Lung (tissue), 12 donors: ENCODE data around the gene FANK1. TPM values are rescaled to one million over a fixed set of nuclear protein-coding genes. Genes with fewer than 3 reads are reported as not detected.

ENCODE experiments used
- ATAC-seq: fragments of 200-7000 bp; cut with Tn5 transposase; one replicate; pipeline ENCODE4 v1.9.1; 2020; ENCODE audit warnings: moderate number of reproducible peaks; ENCODE audit not compliant: insufficient read depth, low FRiP score
- DNase-seq, 3 donors: peaks; one replicate each; pipeline ENCODE4 v3.0.0-alpha.2; 2013 to 2017
- H3K27ac ChIP-seq, 2 donors: one replicate each; pipeline ENCODE4 v1.5.1; 2013; ENCODE audit warnings: mild to moderate bottlenecking in 2 of 2, moderate library complexity in 2 of 2, control low read depth in 1 of 2, inconsistent platforms in 1 of 2, low read depth in 1 of 2, low read length in 1 of 2
- H3K27me3 ChIP-seq, 3 donors: one replicate each; pipeline ENCODE4 v1.5.1; 2013; ENCODE audit warnings: low read length in 2 of 3; ENCODE audit not compliant: control insufficient read depth in 3 of 3, insufficient read depth in 3 of 3
- H3K36me3 ChIP-seq, 4 donors: one replicate each; pipeline ENCODE4 v1.5.1; 2013; ENCODE audit warnings: low read length in 4 of 4, mild to moderate bottlenecking in 1 of 4, moderate library complexity in 1 of 4; ENCODE audit not compliant: control insufficient read depth in 4 of 4, insufficient read depth in 4 of 4
- H3K4me1 ChIP-seq, 5 donors: one replicate each; pipeline ENCODE4 v1.5.1; 2013; ENCODE audit warnings: low read length in 5 of 5, mild to moderate bottlenecking in 2 of 5, moderate library complexity in 1 of 5; ENCODE audit not compliant: control insufficient read depth in 5 of 5, insufficient read depth in 5 of 5
- H3K4me3 ChIP-seq: one replicate; pipeline ENCODE4 v1.5.1; 2013; ENCODE audit warnings: mild to moderate bottlenecking, control low read depth, moderate library complexity
- H3K9ac ChIP-seq, 2 donors: one replicate each; pipeline ENCODE4 v1.5.1; 2013; ENCODE audit warnings: low read length in 2 of 2, control low read depth in 1 of 2; ENCODE audit not compliant: insufficient read depth in 1 of 2
- H3K9me3 ChIP-seq, 4 donors: one replicate each; pipeline ENCODE4 v1.5.1; 2013; ENCODE audit warnings: low read length in 3 of 4, mild to moderate bottlenecking in 1 of 4, moderate library complexity in 1 of 4; ENCODE audit not compliant: control insufficient read depth in 4 of 4, insufficient read depth in 3 of 4
- CTCF ChIP-seq: IDR thresholded peaks from 2 replicates; pipeline ENCODE4 v1.5.1; 2012; ENCODE audit warnings: mild to moderate bottlenecking; ENCODE audit errors: control extremely low read depth, extremely low read depth
- WGBS, 2 donors: extraction: QIAGEN DNeasy Blood & Tissue Kit; methylation state at CpG; one replicate each; pipeline ENCODE4 v1.1.7; 2013; 5-methylcytosine and 5-hydroxymethylcytosine counted together
- polyA plus RNA-seq, 2 donors: library from polyadenylated mRNA; stranded (reverse); fragments of 200-250 nt; gene quantifications; one replicate each; pipeline ENCODE4 v1.2.1, GENCODE V29; 2013
- total RNA-seq, 2 donors: library from RNA; depleted of rRNA in 1 of 2; stranded (reverse); fragments of >200 nt in 1 of 2; gene quantifications; one replicate each; pipeline ENCODE4 v1.2.1, GENCODE V29; 2014 to 2021
- donor health status: control.
- donor health status: control.
- donor health status: Bipolar disorder and iron deficiency.
- donor health status: healthy.
- donor health status: DM: yes; HTN: yes; CAD: no.

Gene FANK1
- total and polyA plus RNA-seq, 4 donors: 8.7 to 18.4 (median 13.7) TPM

GRCh38 chr10:126001576-126001975 lies 105.2 kb downstream of the FANK1 start:
- Histone ChIP-seq H3K27ac (no peak overlapping the region), H3K4me1 (no peaks in the 10 kb centered on the region), H3K27me3 (no peaks in the 10 kb centered on the region), H3K36me3 (no peaks in the 10 kb centered on the region), H3K9me3 (peaks cover 0 to 3% (median 0%) of the 10 kb centered on the region in 4 donors), H3K9ac (no peak overlapping the region), H3K4me3 (no peak overlapping the region)
- DNase-seq: no peak
- WGBS, 2 donors: 46 to 78% methylated on average over 2 of the region's 2 CpGs
- ATAC-seq: no peak
- no peak for TF ChIP-seq CTCF

GRCh38 chr10:126004752-126005151 lies 108.4 kb downstream of the FANK1 start:
- whole genome bisulfite sequencing, 2 donors: 83 to 85% methylated on average over 8 of the region's 8 CpGs
- peaks cover 0 to 3% (median 0%) of the 10 kb centered on the region in 4 donors for H3K9me3 ChIP-seq
- no peak overlapping the region for H3K4me3 ChIP-seq
- H3K9ac ChIP-seq: no peak overlapping the region
- H3K36me3 ChIP-seq: no peaks in the 10 kb centered on the region
- no peaks in the 10 kb centered on the region for H3K4me1 ChIP-seq
- ATAC-seq (no peak), DNase-seq (no peak)
- H3K27ac ChIP-seq: no peak overlapping the region
- no peak for TF ChIP-seq CTCF
- no peaks in the 10 kb centered on the region for H3K27me3 ChIP-seq

GRCh38 chr10:126006264-126006663 lies 109.9 kb downstream of the FANK1 start:
- 77 to 91% methylated on average over 5 of the region's 5 CpGs for WGBS, 2 donors
- DNase-seq (no peak), ATAC-seq (no peak)
- no peaks in the 10 kb centered on the region for H3K36me3 ChIP-seq
- H3K27me3 ChIP-seq: no peaks in the 10 kb centered on the region
- no peaks in the 10 kb centered on the region for H3K4me1 ChIP-seq
- no peak overlapping the region for H3K27ac ChIP-seq
- peaks cover 0 to 3% (median 0%) of the 10 kb centered on the region in 4 donors for H3K9me3 ChIP-seq
- H3K9ac ChIP-seq: no peak overlapping the region
- no peak overlapping the region for H3K4me3 ChIP-seq
- TF ChIP-seq CTCF: no peak

- Histone ChIP-seq H3K4me3 (no peak overlapping the region), H3K27me3 (no peaks in the 10 kb centered on the region), H3K9me3 (peaks cover 0 to 3% (median 0%) of the 10 kb centered on the region in 4 donors), H3K36me3 (no peaks in the 10 kb centered on the region), H3K4me1 (no peaks in the 10 kb centered on the region), H3K27ac (no peak overlapping the region), H3K9ac (no peak overlapping the region)
- 93 to 99% methylated on average over 2 of the region's 2 CpGs for WGBS, 2 donors
- TF ChIP-seq CTCF: no peak
- DNase-seq: no peak
- ATAC-seq: no peak
Measured at GRCh38 chr10:126006906-126007305, 110.5 kb downstream of the FANK1 start.
